ENCODE measurements around the gene CCDC183.

DNA sequence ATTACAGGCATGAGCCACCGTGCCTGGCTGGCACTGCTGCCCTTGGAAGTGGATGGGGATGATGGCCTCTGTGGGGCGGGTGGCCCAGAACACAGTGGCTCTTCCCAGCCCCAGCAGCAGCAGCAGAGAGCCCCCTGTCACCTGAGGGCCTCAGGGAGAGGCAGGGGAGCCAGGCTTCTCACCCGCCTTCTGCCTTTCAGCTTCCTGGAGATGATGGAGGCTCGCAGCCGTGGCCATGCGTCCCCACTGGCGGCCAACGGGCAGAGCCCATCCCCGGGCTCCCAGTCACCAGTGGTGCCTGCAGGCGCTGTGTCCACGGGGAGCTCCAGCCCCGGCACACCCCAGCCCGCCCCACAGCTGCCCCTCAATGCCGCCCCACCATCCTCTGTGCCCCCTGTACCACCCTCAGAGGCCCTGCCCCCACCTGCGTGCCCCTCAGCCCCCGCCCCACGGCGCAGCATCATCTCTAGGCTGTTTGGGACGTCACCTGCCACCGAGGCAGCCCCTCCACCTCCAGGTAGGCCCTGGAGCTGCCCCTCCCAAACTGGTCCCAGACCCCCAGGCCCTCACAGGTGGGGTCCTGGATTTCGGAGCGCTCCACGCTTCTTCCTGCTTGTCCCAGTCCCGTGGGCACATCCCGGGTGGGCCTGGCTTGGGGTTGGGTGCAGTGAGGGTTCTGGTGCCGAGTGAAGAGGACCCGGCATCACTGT is 41.2 kb downstream of the CCDC183 start:
- TF ChIP-seq, protein P1, sequence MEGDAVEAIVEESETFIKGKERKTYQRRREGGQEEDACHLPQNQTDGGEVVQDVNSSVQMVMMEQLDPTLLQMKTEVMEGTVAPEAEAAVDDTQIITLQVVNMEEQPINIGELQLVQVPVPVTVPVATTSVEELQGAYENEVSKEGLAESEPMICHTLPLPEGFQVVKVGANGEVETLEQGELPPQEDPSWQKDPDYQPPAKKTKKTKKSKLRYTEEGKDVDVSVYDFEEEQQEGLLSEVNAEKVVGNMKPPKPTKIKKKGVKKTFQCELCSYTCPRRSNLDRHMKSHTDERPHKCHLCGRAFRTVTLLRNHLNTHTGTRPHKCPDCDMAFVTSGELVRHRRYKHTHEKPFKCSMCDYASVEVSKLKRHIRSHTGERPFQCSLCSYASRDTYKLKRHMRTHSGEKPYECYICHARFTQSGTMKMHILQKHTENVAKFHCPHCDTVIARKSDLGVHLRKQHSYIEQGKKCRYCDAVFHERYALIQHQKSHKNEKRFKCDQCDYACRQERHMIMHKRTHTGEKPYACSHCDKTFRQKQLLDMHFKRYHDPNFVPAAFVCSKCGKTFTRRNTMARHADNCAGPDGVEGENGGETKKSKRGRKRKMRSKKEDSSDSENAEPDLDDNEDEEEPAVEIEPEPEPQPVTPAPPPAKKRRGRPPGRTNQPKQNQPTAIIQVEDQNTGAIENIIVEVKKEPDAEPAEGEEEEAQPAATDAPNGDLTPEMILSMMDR (IDR thresholded peaks at IDR 0.05; ENCODE audit: low read length) = no peak
- no peak for TF ChIP-seq EZH2 (optimal IDR thresholded peaks at IDR 0.05; ENCODE audit: low read depth, low read length)
